HCT116 (cell line): ENCODE results near the gene SUSD4.

Experiments
- CEBPB ChIP-seq: IDR thresholded peaks from 2 replicates; pipeline ENCODE4 v1.6.1; 2012; ENCODE audit warnings: low read depth
- POLR2AphosphoS5 ChIP-seq: IDR thresholded peaks from 2 replicates; pipeline ENCODE4 v1.6.1; 2011; ENCODE audit warnings: mild to moderate bottlenecking, low read depth, low read length, moderate library complexity
- RAD21 ChIP-seq: IDR thresholded peaks from 2 replicates; pipeline ENCODE4 v1.6.1; 2012; ENCODE audit warnings: low read depth, mild to moderate bottlenecking
- TF ChIP-seq, protein P1 (sequence below), 3 experiments: fragments of 200-600 bp in 1 of 3; sonication (generic) in 1 of 3; IDR thresholded peaks in 2 of 3; conservative IDR thresholded peaks in 1 of 3; 2 replicates each; pipeline ENCODE4 v1.5.1; 2012 to 2017; ENCODE audit warnings: low read depth in 2 of 3, low read length in 2 of 3, antibody characterized with exemption in 1 of 3, borderline replicate concordance in 1 of 3, control low read depth in 1 of 3, mild to moderate bottlenecking in 1 of 3, mixed read lengths in 1 of 3, mixed run types in 1 of 3, moderate library complexity in 1 of 3; ENCODE audit not compliant: insufficient read depth in 1 of 3

DNA sequence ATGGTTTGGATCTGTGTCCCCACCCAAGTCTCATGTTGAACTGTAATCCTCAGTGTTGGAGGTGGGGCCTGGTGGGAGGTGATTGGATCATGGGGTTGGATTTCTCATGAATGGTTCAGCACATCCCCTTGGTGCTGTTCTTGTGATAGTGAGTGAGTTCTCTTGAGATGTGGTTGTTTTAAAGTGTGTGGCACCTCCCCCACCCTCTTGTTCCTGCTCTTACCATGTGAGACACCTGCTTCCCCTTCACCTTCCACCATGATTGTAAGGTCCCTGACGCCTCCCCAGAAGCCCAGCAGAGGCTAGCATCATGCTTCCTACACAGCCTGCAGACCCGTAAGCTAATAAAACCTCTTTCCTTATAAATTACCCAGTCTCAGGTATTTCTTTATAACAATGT lies 55.8 kb downstream of the SUSD4 start:
- TF ChIP-seq, protein P1, sequence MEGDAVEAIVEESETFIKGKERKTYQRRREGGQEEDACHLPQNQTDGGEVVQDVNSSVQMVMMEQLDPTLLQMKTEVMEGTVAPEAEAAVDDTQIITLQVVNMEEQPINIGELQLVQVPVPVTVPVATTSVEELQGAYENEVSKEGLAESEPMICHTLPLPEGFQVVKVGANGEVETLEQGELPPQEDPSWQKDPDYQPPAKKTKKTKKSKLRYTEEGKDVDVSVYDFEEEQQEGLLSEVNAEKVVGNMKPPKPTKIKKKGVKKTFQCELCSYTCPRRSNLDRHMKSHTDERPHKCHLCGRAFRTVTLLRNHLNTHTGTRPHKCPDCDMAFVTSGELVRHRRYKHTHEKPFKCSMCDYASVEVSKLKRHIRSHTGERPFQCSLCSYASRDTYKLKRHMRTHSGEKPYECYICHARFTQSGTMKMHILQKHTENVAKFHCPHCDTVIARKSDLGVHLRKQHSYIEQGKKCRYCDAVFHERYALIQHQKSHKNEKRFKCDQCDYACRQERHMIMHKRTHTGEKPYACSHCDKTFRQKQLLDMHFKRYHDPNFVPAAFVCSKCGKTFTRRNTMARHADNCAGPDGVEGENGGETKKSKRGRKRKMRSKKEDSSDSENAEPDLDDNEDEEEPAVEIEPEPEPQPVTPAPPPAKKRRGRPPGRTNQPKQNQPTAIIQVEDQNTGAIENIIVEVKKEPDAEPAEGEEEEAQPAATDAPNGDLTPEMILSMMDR (IDR thresholded peaks at IDR 0.05 in 2 of 3, conservative IDR thresholded peaks at IDR 0.05 in 1 of 3; ENCODE audit: borderline replicate concordance in 1 of 3, insufficient read depth in 1 of 3, low read depth in 2 of 3, low read length in 2 of 3) = no peak
- TF ChIP-seq RAD21 (no peak), CEBPB (no peak), POLR2AphosphoS5 (no peak)
